Measurements from ENCODE around the gene SLC9A3.
A peak's percentile ranks its signal among the peaks of the same experiment; 100 is the strongest.

DNA sequence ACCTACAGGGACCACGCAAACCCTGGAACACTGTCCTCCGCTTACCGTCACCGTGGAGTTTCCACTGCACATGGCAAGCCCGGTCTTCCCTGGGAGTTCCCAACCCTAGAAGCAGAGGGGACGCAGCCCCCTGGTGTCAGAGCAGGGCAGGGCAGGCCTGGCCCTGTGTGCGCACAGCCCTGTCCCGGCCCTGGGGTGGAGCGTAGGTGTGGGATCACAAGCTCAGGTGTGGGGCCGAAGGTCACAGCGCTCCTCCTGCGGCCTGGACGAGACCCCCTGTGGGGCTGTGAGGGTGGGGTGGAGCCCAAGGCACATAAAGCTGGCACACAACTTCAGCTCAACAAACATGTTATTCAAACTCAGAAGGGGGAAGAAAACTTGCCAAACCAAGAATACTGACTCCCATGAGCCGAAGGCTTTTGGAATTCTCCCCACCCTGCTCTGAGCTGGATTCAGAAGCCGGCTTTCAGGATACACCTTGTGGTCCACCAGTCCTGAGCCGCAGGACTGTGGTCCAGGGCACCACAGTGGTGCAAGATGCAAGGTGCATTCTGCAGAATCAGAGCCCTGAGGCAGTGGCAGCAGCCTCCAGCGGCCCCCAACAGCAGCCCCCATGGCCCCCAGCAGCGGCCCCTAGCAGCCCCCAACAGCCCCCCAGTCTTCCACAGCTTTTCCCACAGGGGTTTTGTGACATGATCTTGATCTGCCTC, 93.1 kb downstream of the SLC9A3 start:
- TF ChIP-seq, protein P1, sequence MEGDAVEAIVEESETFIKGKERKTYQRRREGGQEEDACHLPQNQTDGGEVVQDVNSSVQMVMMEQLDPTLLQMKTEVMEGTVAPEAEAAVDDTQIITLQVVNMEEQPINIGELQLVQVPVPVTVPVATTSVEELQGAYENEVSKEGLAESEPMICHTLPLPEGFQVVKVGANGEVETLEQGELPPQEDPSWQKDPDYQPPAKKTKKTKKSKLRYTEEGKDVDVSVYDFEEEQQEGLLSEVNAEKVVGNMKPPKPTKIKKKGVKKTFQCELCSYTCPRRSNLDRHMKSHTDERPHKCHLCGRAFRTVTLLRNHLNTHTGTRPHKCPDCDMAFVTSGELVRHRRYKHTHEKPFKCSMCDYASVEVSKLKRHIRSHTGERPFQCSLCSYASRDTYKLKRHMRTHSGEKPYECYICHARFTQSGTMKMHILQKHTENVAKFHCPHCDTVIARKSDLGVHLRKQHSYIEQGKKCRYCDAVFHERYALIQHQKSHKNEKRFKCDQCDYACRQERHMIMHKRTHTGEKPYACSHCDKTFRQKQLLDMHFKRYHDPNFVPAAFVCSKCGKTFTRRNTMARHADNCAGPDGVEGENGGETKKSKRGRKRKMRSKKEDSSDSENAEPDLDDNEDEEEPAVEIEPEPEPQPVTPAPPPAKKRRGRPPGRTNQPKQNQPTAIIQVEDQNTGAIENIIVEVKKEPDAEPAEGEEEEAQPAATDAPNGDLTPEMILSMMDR (IDR thresholded peaks at IDR 0.05), result peak; percentile 50 to 81 (median 67)
- TF ChIP-seq POLR2A (IDR thresholded peaks at IDR 0.05), result no peak
- TF ChIP-seq EP300 (IDR thresholded peaks at IDR 0.05; ENCODE audit: low read depth), result no peak

Data from transverse colon (tissue), 3 donors.